Measurements from ENCODE around the gene THSD7A. TPM values are rescaled to one million over a fixed set of nuclear protein-coding genes. Genes with fewer than 3 reads are reported as not detected.

The THSD7A gene
- total and polyA plus RNA-seq, 2 of the 8 experiments (the other 6 are each of a cell fraction or from before 2014, with no cell fraction given), result 0.44 to 1.2 TPM

- no peaks in the 10 kb centered on the region for H3K36me3 ChIP-seq (ENCODE audit: control insufficient read depth in 2 of 4, insufficient read depth in 4 of 4, low read length in 3 of 4)
- no peaks in the 10 kb centered on the region for H3K79me1 ChIP-seq (ENCODE audit: low read depth, low read length)
- no peak overlapping the region for H2AK5ac ChIP-seq (ENCODE audit: low read depth, low read length)
- FAIRE-seq, result no peak
- no peaks in the 10 kb centered on the region for H3K79me2 ChIP-seq (ENCODE audit: control insufficient read depth in 1 of 2, insufficient read depth in 2 of 2, low read length in 2 of 2)
- no peak overlapping the region for H3K4me2 ChIP-seq (ENCODE audit: insufficient read depth in 1 of 2, low read depth in 2 of 2, low read length in 2 of 2)
- TF ChIP-seq CHD1 (IDR thresholded peaks at IDR 0.05; ENCODE audit: low read depth, low read length), result no peak
- no peak for TF ChIP-seq JUN (IDR thresholded peaks at IDR 0.05; ENCODE audit: low read depth, low read length)
- no peak for TF ChIP-seq SP4 (IDR thresholded peaks at IDR 0.05; ENCODE audit: low read length)
- no peak for TF ChIP-seq TCF12 (IDR thresholded peaks at IDR 0.05; ENCODE audit: low read depth, low read length)
- TF ChIP-seq CTCF (IDR thresholded peaks at IDR 0.05; ENCODE audit: control extremely low read depth in 1 of 3, insufficient read depth in 1 of 3, low read depth in 1 of 3, low read length in 3 of 3), result no peak
- no peak for TF ChIP-seq POLR2A (IDR thresholded peaks at IDR 0.05; ENCODE audit: control extremely low read depth in 1 of 2, low read depth in 2 of 2, low read length in 2 of 2)
- no peak for TF ChIP-seq TEAD4 (IDR thresholded peaks at IDR 0.05; ENCODE audit: low read depth, low read length)
- H3K27ac ChIP-seq (ENCODE audit: low read depth, low read length), result no peak overlapping the region
- H3K23ac ChIP-seq (ENCODE audit: insufficient read length), result no peak overlapping the region
- no peak overlapping the region for H4K5ac ChIP-seq (ENCODE audit: insufficient read length, low read depth, low read length)
- H3K56ac ChIP-seq (replicated peaks; ENCODE audit: insufficient read length, low read depth, low read length), result no peak overlapping the region
- no peak overlapping the region for H2BK5ac ChIP-seq (ENCODE audit: low read depth, low read length)
- peaks cover 0 to 3% (median 0%) of the 10 kb centered on the region in 4 experiments; a peak in 1 of 7 replicates for H3K4me1 ChIP-seq (replicated peaks in 1 of 4; ENCODE audit: control insufficient read depth in 3 of 4, insufficient read depth in 4 of 4, low read length in 3 of 4)
- ChIA-PET POLR2A (ENCODE audit: partially characterized antibody) (no interaction called here), CTCF (ENCODE audit: partially characterized antibody) (no interaction called here)
- no peak overlapping the region for H2BK20ac ChIP-seq (ENCODE audit: low read length)
- H4K20me1 ChIP-seq (replicated peaks in 1 of 2; ENCODE audit: control insufficient read depth in 1 of 2, insufficient read depth in 2 of 2, low read length in 2 of 2), result no peaks in the 10 kb centered on the region
- H3K18ac ChIP-seq (ENCODE audit: extremely low read depth, low read length), result no peak overlapping the region
- no peak overlapping the region for H3K14ac ChIP-seq (ENCODE audit: insufficient read length)
- H3K9me3 ChIP-seq (ENCODE audit: insufficient read depth in 2 of 2, low read depth in 1 of 2, low read length in 1 of 2), result no peaks in the 10 kb centered on the region
- 89% methylated on average over 3 of the region's 3 CpGs; no CpG with 5 or more reads in 1 of the 2 experiments for WGBS, 2 experiments (ENCODE audit: extremely low coverage in 1 of 2, insufficient coverage in 1 of 2, insufficient read length in 1 of 2, insufficient replicate concordance in 2 of 2, low coverage in 1 of 2, low lambda C conversion rate in 2 of 2, missing lambda C conversion rate in 1 of 2)
- no peak overlapping the region for H2AFZ ChIP-seq (ENCODE audit: low read length)
- H2BK120ac ChIP-seq (replicated peaks; ENCODE audit: low read depth, low read length), result no peak overlapping the region
- no peak overlapping the region for H4K91ac ChIP-seq (replicated peaks; ENCODE audit: insufficient read length, low read length)
- no peak overlapping the region for H3K4ac ChIP-seq (replicated peaks; ENCODE audit: insufficient read length, low read depth, low read length)
- no peak overlapping the region for H3K4me3 ChIP-seq (ENCODE audit: extremely low read depth in 1 of 4, insufficient read depth in 2 of 4, low read depth in 3 of 4, low read length in 4 of 4)
- H2BK15ac ChIP-seq (ENCODE audit: low read length), result no peak overlapping the region
- H2BK12ac ChIP-seq (ENCODE audit: low read depth, low read length), result no peak overlapping the region
- no peaks in the 10 kb centered on the region; the same call in 1 of the 2 replicates for H3K23me2 ChIP-seq (ENCODE audit: low read depth, low read length)
- H3K27me3 ChIP-seq (replicated peaks in 1 of 4; ENCODE audit: control insufficient read depth in 3 of 4, extremely low read depth in 1 of 4, insufficient read depth in 3 of 4, low read length in 3 of 4), result peaks cover 0 to 2% (median 0%) of the 10 kb centered on the region in 4 experiments; a peak in 1 of 7 replicates
- H4K8ac ChIP-seq (ENCODE audit: extremely low read depth, insufficient read depth, low read length), result no peak overlapping the region
- no peak overlapping the region for H3K9ac ChIP-seq (replicated peaks in 1 of 4; ENCODE audit: extremely low read depth in 1 of 4, low read depth in 3 of 4, low read length in 3 of 4)
- no peak for DNase-seq (ENCODE audit: low read depth in 1 of 2, low spot score in 2 of 2)
These were observed 43.4 kb downstream of the THSD7A start for GRCh38 chr7:11788568-11788967.

Data from H1 (cell line).